H1 (cell line): ENCODE results near the gene APLN. TPM values are rescaled to one million over a fixed set of nuclear protein-coding genes. Genes with fewer than 3 reads are reported as not detected.

Experiments used
- BRCA1 ChIP-seq: IDR thresholded peaks from 2 replicates; pipeline ENCODE4 v1.6.1; 2012; ENCODE audit warnings: low read depth, low read length, improper control_type of control experiment
- MAFK ChIP-seq: IDR thresholded peaks from 2 replicates; pipeline ENCODE4 v1.6.1; 2012; ENCODE audit warnings: low read depth, mild to moderate bottlenecking, improper control_type of control experiment, low read length
- SIX5 ChIP-seq: IDR thresholded peaks from 2 replicates; pipeline ENCODE4 v1.6.1; 2011; ENCODE audit warnings: mild to moderate bottlenecking, low read depth, low read length
- TCF12 ChIP-seq: IDR thresholded peaks from 2 replicates; pipeline ENCODE4 v1.6.1; 2011; ENCODE audit warnings: low read depth, mild to moderate bottlenecking, low read length
- polyA plus RNA-seq, 7 experiments: library from polyadenylated mRNA; depleted of rRNA in 3 of 7; stranded (reverse) in 5 of 7; unstranded in 2 of 7; fragments of >200 nt in 5 of 7; fragments of 200-250 nt in 2 of 7; gene quantifications; 1 replicate in 5 of 7; 2 replicates in 1 of 7; 4 replicates in 1 of 7; pipeline versions ENCODE4 v1.2.1 to v1.2.3, GENCODE V29; 2011 to 2013; ENCODE audit warnings: missing spikeins in 2 of 7, mixed read lengths in 2 of 7
- total RNA-seq: library from RNA; stranded (reverse); fragmentation: NEBNext Ultra II Directional; extraction: Animal tissue kit (Norgen Biotek cat#: 25700); gene quantifications from 2 replicates; pipeline ENCODE4 v1.2.1, GENCODE V29; 2021
- TF ChIP-seq, protein P1 (sequence below): IDR thresholded peaks from 2 replicates; pipeline ENCODE4 v1.6.1; 2012; ENCODE audit warnings: inconsistent platforms
- TF ChIP-seq, protein P2 (sequence below): IDR thresholded peaks from 2 replicates; pipeline ENCODE4 v1.6.1; 2012; ENCODE audit warnings: low read length, inconsistent platforms

Gene APLN
- total and polyA plus RNA-seq, 2 of the 8 experiments (the other 6 are each of a cell fraction or from before 2014, with no cell fraction given) = 1.1 to 1.8 TPM

DNA sequence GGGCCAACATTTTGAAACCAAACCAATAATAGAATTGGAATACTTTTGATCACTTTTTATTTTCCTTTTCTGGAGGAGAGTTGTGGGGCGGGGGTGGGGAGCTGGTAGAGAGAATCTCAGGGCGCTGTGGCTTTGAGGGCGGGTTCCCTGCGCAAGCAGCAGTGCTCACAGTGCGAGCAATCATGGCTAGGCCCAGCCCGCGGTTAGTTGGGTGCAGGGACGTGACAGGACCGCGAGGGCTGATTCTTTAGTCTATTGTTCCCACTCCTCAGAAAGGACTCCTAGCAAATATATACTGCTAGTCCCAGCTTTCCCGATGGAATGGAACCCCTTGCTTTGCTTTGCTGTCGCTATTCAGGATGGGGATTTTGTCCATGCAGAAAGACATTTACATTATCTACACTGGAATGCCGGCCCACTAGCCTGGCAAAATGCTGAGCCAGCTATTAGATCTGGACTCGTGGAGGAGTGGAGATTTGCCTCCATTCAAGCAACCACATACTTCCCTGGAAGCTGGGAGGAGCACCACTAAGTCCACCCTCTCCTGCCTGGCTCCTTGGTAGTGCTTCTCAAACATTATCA, 23.9 kb upstream of the APLN start (continued):
- TF ChIP-seq MAFK (no peak), BRCA1 (no peak), TCF12 (no peak), SIX5 (no peak)
- TF ChIP-seq, protein P1, sequence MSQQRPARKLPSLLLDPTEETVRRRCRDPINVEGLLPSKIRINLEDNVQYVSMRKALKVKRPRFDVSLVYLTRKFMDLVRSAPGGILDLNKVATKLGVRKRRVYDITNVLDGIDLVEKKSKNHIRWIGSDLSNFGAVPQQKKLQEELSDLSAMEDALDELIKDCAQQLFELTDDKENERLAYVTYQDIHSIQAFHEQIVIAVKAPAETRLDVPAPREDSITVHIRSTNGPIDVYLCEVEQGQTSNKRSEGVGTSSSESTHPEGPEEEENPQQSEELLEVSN = no peak
- TF ChIP-seq, protein P2, sequence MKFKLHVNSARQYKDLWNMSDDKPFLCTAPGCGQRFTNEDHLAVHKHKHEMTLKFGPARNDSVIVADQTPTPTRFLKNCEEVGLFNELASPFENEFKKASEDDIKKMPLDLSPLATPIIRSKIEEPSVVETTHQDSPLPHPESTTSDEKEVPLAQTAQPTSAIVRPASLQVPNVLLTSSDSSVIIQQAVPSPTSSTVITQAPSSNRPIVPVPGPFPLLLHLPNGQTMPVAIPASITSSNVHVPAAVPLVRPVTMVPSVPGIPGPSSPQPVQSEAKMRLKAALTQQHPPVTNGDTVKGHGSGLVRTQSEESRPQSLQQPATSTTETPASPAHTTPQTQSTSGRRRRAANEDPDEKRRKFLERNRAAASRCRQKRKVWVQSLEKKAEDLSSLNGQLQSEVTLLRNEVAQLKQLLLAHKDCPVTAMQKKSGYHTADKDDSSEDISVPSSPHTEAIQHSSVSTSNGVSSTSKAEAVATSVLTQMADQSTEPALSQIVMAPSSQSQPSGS = no peak
- TF ChIP-seq, all 59 proteins: peak for 0
